NAMALWA (cell line): ENCODE data around the gene ETFB.

Experiments used
- DNase-seq: peaks from one replicate; pipeline ENCODE4 v3.0.0-alpha.2; 2015; ENCODE audit warnings: low spot score

ETFB gene

DNA sequence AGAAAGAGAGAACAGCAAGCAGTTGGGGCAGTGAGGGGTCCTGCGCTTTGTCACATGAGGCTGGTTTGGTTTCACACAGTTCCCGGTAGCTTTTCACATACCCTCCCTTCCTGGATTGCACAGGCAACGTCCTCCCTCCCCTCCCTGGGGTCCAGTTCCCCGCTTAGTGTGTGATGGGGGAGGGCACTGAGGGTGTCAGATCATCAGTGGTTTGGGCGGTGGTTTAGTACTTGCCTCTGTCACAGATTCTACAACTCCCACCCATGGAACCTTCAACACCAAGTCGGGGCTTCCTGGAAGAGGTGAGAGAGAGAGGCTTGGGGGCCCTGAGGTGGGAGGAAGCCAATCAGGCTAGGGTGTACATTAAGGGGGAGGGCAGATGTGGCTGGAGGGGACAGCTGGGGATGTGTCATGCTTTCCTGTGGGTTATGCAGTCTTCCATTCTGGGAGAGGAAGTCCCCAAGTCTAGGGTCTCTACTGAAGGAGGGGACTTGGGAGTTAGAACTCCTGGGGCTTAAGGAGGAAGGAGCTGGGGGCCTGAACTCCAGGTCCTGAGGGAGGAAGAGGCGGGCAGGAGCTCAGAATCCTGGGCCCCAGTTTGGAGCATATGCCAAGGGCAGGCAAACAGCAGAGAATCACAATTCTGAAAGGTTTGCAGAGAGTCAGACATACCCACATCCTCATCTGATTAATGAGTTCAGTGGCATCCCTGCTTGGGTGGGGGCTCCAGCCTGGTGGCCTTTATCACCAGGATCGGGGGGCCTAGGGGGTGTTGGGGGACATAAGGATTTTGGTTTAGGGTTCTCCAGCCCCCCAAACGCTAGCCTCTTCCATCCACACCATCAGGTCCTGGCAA, 6.7 kb upstream of the ETFB start, which contains the start of gene NKG7:
Gene NKG7 (minus strand): TSS at position 6 of the 856 bp plus-strand sequence. CDS start 119 bp downstream, outside the sequence.
- no peak for DNase-seq

DNA sequence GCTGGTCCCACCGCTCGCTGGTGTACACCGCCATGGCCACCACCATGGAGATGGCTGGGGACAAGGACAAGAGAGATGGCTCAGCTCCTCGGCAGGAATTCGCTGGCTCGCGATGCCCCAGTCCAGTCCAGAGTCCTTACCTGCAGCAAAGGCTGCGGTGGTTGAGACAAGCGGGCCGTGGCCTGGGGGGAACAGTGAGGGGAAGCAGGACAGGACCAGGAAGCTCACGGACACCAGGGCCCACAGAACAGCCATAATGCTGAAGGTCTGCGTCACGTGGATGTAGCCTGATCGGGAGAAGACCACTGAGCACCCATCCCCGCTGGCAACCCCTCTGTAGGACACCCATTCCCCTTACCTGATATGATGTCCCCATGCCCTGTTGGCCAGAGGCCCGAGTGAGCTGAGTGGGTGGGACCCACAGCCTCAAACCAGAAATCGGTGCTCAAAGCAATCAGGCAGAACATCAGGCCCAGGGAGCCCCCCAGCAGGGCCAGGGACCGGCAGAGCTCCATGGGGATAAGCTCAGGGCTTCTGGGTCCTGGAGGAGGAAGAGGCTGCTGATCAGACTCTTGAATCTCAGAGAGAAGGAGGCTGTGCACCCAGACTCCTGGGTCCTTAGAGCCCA, 5.9 kb upstream of the ETFB start:
- DNase-seq, result no peak

DNA sequence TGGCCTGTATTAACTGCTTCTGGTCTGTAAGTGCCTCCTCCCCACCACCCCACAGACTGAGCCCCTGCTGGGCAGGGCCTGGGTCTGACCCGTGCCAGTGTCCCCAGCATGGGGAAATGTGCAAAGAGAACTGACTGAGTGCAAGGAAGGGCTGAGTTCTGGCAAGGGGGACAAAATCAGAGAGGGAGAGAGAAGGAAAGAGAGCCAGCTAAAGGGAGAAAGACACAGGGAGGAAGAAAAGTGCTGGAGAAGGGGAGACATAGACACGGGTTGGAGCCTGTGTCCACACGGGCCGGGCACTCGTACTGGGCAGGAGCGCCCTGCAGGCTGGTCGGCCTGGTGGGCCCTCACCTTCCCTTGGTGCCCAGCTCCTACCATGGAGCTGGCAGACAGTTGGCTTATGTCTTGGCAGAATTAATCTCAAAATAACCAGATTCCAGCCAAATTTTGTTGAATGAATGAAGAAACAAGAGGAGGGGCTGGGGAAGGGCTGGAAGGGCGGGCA, 5.0 kb upstream of the ETFB start:
- DNase-seq, result no peak

DNA sequence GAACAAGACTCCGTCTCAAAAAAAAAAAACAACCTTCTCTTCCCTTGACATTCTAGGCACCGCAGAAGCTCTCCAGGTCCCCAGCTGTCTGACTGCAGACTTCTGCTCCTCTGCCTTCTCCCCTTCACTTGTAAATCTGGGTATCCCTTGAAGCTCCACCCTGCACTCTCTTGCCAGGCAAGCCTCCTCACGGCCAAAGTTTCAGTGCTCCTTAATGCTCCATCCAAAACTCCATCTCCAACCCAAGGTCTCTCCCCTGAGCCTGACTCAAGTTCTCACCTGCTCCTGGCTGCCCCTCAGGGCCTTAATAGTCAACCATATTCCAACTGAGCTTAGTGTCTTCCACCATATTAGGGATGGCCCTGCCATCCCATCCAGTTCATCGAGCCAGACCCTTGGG, 4.0 kb upstream of the ETFB start:
- DNase-seq, result no peak

DNA sequence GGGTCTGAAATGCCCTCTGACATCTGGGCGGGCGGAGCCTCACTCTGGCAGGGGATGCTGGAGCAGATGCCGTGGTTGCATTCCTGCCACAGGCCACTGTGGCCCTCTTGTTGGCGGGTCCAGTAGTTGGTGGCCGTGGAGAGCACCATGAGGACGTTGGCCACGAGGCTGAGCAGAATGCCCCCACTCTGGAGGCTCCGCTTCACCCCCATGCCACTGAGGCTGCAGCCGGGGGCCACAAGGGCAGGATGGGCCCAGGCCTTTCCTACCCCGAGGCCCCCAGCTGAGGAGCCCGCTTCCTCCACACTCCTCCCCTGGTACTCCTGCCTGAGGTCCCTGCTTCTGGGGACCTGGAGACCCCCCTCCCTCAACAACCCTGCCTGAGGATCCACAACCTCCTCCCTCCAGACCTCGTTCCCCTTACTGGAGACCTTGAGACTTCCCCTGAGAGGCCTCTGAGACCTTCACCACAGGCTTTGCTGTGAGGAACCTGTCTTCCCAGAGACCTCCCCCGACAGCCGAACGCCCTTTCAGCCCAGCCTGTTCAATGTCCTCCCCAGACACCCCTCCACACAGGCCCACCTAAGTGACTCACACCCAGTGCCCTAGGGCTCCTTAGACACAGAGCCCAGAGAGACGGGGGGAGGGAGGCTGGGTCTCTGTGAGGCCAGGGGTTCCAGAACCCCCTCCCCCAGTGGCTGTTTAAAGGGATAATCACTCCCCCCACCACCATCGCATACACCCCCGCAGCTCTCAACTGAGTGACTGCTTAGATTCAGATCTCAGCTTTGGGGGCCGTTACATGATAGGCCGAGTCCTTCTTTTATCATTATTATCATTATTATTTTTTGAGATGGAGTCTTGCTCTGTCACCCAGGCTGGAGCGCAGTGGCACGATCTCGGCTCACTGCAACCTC, 2.4 kb upstream of the ETFB start, which contains the start of gene CLDND2:
Gene CLDND2 (minus strand): TSS at position 638 of the 917 bp plus-strand sequence. CDS start 426 bp downstream, at position 212.
- no peak for DNase-seq

DNA sequence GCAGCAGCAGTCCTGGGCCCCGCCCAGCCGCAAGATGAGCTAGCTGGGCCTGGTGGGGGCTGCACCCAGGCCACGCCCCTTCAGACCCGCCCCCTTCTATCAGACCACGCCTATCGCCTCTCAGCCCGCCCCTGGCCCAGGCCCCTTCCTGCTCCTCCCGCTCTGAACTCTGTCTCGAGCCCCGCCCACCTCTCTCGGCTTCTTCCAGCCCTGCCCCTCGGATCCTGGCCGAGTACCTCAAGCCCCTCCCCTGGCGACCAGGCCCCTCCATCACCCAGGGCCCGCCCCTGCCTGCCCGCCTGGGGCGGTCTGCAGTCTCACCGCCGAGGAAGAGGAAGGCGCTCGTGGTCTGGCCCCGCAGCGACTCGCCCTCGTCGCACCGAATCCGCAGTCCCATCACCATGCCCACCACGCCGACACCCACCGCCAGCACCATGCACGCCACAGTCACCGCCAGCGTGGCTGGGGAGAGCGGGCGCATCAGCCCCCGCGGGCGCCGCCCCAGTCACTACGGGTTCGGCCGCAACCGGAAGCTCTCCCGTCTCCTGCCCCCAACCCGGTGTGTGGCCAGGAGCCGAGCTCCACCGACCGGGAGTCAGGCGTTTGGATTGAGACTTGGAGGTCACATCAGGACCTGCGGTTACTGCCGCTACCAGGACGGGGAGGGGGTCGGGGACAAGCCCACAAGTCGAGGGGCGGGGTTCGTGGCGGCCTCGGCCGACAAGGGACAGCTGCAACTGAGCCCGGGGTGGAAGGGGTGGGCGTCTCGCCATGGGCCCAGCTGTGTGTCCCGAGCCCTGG, 1.6 kb upstream of the ETFB start:
- peak; percentile 97 for DNase-seq

DNA sequence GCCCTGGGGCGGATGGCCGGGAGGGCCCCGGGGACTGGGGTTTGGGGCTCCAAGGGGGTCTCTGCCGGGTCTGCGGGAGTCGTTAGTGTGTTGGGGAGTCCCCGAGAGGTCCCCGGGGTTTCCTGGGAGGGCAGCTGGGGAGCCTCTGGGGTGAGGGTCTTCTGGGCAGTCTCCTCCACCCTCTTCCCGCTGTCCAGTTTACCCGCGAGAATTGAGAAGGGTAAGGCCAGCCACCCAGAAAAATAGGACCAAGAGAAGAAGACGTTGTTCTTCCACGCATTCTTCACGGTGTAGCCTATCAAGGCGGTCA, 1.0 kb upstream of the ETFB start:
- no peak for DNase-seq

DNA sequence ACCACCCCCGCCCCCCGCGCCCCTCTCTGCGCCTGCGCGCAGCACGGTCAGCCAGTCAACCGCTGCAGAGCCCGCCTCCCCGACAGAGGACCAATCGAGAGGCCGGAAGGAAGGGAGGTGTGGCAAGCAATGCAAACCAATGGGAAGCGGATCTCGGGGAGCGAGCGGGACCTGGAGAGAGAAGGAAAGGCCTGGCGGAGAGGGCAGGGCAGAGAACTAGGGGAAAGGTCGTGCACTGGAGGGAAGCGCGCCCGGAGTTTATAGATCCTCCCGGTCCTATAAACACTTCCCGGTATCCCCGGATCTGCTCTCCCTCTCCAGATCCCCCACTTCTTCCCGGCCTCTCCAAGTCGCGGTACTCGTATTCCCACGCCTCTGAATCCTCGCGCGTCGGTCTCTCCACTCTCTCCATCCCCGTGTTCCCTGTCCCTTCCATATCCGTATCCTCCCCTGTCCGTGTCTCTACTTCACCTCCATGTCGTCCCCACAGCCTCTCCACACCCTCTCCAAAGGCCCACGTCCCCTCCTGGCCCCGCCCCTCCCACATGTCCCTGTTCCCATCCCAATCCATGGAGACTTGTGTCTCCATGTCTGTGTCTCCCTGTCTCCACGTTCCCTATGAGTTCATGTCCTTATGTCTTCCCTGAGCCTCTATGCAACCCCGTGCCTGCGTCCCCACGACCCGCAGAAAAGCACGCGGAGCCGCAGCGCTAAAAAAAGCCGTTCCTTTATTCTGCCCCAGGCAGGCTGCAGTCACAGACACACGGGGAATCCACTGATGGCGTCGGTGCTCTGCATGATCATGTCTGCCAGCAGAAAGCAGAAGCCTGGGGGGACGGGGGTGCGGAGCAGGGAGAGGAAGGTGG, 434 bp upstream of the ETFB start:
- DNase-seq, result peak; percentile 98

DNA sequence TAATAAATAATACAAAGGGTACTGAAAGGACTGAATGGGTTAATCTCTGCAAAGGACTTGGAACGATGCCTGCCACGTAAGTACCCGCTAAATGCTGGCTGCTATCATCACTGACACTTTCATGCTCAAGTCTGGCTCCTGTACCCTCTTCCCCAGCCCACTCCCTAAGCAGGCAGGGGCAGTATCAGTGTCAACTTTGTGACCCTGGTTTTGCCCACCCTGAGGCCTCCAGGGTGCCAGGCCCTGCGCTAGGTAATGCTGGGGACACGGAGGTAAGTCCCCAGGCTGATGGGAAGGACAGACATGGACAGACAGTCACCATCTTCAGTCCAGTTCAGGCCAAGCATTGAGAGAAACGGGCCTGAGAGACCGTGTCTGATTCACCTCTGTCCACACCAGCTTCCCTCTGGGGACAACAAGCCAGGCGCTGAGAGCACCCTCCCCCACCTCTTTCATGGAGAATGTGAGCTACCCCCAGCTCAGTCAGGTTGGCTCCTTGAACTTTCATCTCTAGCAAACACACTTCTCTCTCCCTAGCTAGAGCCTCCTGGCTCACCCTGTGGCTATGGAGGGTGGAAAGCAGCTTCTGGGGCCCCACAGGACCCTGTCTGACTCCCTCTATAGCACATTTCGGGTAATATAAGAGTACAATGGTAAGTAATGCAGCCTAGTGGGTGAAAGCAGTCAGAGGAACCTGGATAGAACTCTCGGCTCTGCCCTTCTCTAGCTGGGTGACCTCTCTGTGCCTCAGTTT, 800 bp downstream of the ETFB start:
- DNase-seq, result peak; percentile 71

DNA sequence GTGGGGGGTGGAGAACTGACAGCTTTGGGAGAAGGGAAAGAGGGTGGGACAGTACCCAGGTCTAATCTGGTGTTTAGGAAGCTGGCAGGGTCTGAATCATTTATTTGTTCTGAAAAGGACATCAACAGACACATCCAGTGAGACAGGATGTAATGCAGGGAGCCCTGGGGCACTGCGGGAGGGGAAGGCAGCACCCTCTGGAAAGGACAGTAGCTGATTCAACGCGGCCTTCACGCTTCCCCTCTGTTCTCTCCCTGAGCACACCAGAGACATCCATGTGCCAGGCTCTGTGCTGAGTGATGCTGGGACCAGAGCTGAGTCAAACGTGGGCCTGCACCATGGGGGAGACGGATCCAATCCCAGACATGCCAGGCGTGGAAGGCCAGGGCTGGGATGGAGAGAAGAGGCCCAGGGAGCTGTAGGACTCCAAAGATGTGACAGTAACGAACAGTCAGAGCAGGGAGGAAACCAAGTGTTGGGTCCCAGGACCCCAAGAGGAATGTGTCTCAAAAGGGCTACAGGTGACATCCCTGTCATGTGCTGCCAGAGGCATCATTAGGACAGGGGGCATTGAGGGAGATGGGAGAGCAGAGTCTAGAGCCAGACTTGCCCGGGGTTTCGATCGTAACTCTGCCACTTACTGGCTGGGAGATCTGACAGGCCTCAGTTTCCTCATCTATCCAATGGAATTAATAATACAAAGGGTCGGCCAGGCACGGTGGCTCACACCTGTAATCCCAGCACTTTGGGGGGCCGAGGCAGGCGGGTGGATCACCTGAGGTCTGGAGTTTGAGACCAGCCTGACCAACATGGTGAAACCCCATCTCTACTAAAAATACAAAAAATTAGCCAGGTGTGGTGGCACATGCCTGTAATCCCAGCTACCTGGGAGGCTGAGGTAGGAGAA, 1.7 kb downstream of the ETFB start:
- no peak for DNase-seq

DNA sequence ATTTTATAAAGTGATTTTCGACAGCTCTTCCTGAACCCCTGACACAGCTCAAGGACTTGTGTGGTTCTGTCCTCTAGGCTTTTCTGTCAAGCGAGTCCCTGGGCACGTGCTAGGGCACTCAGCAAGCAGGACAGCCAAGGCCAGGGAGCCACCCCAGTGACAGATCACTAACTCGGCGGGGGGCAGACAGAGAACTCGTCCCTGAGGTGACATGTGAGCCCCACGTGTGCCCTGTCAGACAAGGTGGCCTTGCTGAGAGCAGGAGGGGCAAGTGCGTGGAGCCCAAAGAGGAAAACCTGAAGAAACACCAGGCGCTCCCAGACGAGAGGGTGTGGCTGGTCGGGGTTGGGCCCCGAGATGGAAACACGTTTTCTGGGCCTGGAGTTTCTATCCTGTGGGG, 4.9 kb downstream of the ETFB start:
- no peak for DNase-seq

DNA sequence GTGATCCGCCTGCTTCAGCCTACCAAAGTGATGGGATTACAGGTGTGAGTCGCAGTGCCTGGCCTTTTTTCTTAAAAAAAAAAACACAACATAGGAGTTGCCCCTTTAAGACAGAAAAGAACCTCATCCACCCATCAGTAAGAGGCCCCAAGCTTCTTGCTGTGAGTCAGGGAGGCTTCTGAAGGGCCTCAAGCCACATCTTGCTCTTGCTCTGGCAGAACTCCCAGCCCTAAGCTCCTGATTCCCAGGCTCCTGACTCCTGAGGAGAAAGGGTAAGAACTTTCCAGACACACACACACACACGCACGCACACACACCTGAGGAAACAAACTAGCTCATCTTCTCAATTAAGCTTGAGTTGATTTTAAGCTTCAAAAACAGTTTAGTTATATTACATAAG, 6.9 kb downstream of the ETFB start:
- DNase-seq, result no peak

DNA sequence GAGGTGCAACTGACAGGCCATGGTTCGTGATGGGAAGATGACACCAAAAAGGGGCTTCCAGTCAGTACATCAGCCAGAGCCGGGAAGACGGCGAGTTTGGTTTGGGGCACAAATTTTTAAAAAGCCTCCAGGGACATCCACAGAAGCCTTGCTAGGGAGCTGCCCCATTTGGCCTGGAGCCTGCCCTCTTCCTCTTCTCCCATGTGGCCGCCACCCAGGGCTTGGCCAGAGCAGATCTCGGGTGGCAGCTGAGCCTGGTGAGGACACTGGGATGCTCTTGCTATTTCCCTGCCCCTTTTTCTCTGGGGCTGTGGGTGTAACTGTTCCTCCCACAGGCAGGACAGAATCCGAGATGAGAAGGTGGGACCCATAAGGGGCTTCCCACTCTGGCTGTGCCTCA, 8.2 kb downstream of the ETFB start:
- DNase-seq, result no peak

DNA sequence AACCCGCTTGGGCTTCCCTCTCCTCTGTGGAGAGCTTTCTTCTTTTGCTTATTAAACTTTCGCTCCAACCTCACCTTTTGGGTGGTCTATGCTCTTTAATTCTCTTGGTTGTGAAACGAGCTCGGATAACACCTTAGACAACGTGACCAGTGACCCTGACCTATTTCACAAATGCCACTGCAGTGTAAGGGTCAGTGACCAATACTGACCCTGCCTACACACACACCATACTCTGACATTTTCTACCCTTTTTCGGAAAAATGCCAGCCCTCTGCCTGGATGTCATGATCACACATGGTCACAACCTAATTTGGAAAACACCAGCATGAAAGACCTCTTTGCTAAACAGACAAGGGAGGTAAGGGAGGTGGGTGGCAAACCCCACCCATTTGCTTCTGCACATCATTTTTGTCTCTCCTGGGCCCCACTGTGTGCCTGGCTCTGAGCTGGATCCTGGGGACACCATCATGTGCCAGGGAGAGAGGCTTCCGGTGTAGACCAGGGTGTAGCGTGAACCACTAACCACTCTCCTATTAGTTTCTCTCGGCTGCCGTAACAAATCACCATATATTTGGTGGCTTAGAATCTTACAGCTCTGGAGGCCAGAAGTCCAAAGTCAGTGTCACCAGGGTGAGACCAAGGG, 9.9 kb downstream of the ETFB start:
- no peak for DNase-seq

DNA sequence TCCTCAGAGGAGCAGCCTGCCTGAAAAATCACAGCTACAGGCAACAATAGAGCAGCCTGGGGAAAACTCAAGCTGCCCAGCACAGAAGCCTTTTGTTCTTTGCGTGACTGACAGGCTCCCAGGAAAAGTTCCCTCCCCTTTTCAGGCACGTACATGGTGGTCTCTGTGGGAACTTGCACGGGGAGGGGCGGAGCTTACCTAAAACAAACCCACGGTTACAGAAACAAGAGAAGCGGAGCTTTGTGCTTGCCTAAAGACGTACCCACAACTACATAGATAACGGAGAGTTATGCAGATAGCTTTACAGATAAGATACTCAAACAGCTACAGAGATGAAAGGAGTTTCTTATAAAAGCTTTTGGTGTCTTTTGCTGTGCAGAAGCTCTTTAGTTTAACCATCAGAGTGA, 11.4 kb downstream of the ETFB start:
- no peak for DNase-seq

DNA sequence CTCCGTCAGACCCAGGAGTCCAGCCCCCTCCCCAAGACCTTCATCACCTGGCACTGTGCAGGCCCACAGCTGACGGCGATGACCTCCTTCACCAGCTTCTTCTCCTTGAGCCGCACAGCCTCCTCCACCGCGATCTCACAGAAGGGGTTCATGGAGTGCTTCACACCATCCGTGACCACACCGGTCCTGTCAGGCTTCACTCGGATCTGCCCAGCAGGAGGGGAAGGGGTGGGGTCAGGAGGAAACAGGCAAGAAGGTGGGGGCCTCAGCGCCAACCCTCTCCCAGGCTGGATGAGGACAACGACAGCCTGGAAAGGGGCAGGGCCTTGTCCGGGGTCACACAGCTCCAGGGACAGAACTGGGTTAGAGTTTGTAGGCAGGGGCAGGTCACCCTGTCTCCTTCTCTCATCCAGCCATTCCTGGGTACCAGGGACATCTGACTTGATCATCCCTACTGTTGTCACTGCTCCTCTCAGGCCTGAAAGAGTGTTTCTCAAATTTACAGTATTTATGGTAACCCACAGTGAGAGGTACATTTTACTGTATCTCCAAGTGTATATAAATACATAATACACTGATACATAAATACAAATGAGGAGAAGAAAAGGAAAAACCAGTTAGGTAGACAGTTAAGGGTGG, 12.0 kb downstream of the ETFB start:
- no peak for DNase-seq

DNA sequence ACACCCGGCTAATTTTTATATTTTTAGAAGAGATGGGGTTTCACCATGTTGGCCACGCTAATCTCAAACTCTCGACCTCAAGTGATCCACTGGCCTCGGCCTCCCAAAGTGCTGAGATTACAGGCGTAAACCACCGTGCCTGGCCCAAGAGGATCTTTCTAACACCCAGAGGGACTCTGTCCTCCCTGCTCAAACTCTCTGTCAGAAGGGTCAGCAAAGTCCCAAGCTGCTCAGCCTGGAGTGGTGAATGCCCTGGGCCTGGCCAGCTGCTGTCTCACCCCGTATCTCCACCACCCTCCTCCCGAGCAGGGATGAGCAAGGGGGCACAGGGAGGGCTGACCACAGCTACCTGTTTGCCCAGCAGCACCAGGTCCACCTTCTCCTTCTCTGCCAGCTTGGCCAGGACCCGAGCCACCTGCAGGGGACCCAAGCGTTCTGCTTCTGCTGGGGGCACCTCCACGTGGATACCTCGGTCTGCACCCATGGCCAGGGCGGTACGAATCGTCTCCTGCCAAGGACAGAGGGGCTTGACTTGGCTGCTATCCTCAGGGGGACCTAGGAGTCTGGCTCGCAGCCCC, 13.3 kb downstream of the ETFB start:
- DNase-seq, result no peak
